ENCODE results near the gene FGF4. TPM values are rescaled to one million over a fixed set of nuclear protein-coding genes. Genes with fewer than 3 reads are reported as not detected.

Gene FGF4
- total and polyA plus RNA-seq, 4 donors, result not detected

- H3K4me1 ChIP-seq (ENCODE audit: control insufficient read depth in 4 of 4, insufficient read depth in 4 of 4, low read length in 3 of 4), result no peaks in the 10 kb centered on the region
- H3K4me3 ChIP-seq (ENCODE audit: low read depth in 1 of 3, low read length in 3 of 3), result no peak overlapping the region
- peaks cover 0 to 3% (median 0%) of the 10 kb centered on the region in 4 donors for H3K27me3 ChIP-seq (ENCODE audit: control insufficient read depth in 4 of 4, insufficient read depth in 4 of 4, low read length in 3 of 4)
- no peak overlapping the region for H3K9ac ChIP-seq (ENCODE audit: low read depth in 1 of 2, low read length in 2 of 2)
- no peak for DNase-seq (ENCODE audit: low spot score)
- 79% methylated on average over 11 of the region's 11 CpGs for WGBS
- no peak for TF ChIP-seq FOXA1 (IDR thresholded peaks at IDR 0.05)
- TF ChIP-seq REST (IDR thresholded peaks at IDR 0.05), result no peak
- TF ChIP-seq EGR1 (IDR thresholded peaks at IDR 0.05; ENCODE audit: low read depth in 2 of 2), result no peak
- H3K9me3 ChIP-seq (ENCODE audit: control insufficient read depth in 4 of 4, low read length in 3 of 4), result no peaks in the 10 kb centered on the region
- no peak overlapping the region for H3K27ac ChIP-seq (ENCODE audit: low read depth in 1 of 2, low read length in 2 of 2)
- H3K36me3 ChIP-seq (ENCODE audit: control insufficient read depth in 4 of 4, insufficient read depth in 3 of 4, low read depth in 1 of 4, low read length in 3 of 4), result no peaks in the 10 kb centered on the region
These were observed 24.1 kb downstream of the FGF4 start for GRCh38 chr11:69750875-69751597.

- Histone ChIP-seq H3K27me3 (ENCODE audit: control insufficient read depth in 4 of 4, insufficient read depth in 4 of 4, low read length in 3 of 4) (peaks cover 0 to 3% (median 0%) of the 10 kb centered on the region in 4 donors), H3K9ac (ENCODE audit: low read depth in 1 of 2, low read length in 2 of 2) (no peak overlapping the region), H3K36me3 (ENCODE audit: control insufficient read depth in 4 of 4, insufficient read depth in 3 of 4, low read depth in 1 of 4, low read length in 3 of 4) (no peaks in the 10 kb centered on the region), H3K4me3 (ENCODE audit: low read depth in 1 of 3, low read length in 3 of 3) (no peak overlapping the region), H3K9me3 (ENCODE audit: control insufficient read depth in 4 of 4, low read length in 3 of 4) (no peaks in the 10 kb centered on the region), H3K4me1 (ENCODE audit: control insufficient read depth in 4 of 4, insufficient read depth in 4 of 4, low read length in 3 of 4) (no peaks in the 10 kb centered on the region), H3K27ac (ENCODE audit: low read depth in 1 of 2, low read length in 2 of 2) (no peak overlapping the region)
- TF ChIP-seq EGR1 (IDR thresholded peaks at IDR 0.05; ENCODE audit: low read depth in 2 of 2) (no peak), HNF4G (IDR thresholded peaks at IDR 0.05) (no peak), MAX (IDR thresholded peaks at IDR 0.05) (no peak), RAD21 (IDR thresholded peaks at IDR 0.05) (no peak), REST (IDR thresholded peaks at IDR 0.05) (no peak), ZBTB33 (IDR thresholded peaks at IDR 0.05) (no peak), RXRA (IDR thresholded peaks at IDR 0.05) (no peak), CTCF (IDR thresholded peaks at IDR 0.05; ENCODE audit: low read depth, low read length, missing input control) (no peak), TAF1 (conservative IDR thresholded peaks at IDR 0.05) (no peak), FOXA2 (IDR thresholded peaks at IDR 0.05) (no peak), NR2F2 (IDR thresholded peaks at IDR 0.05) (no peak), YY1 (IDR thresholded peaks at IDR 0.05) (no peak), SP1 (IDR thresholded peaks at IDR 0.05) (no peak), JUND (IDR thresholded peaks at IDR 0.05) (no peak), ATF3 (IDR thresholded peaks at IDR 0.05) (no peak), GABPA (IDR thresholded peaks at IDR 0.05 in 1 of 2, conservative IDR thresholded peaks at IDR 0.05 in 1 of 2) (no peak), FOXA1 (IDR thresholded peaks at IDR 0.05) (no peak), HNF4A (conservative IDR thresholded peaks at IDR 0.05) (no peak)
- WGBS, result 79% methylated on average over 11 of the region's 11 CpGs
- DNase-seq (ENCODE audit: low spot score), result no peak
These were observed 24.9 kb downstream of the FGF4 start for GRCh38 chr11:69750108-69750850.
